Thoracic aorta (tissue), 2 donors: ENCODE results near the gene CENATAC. TPM values are rescaled to one million over a fixed set of nuclear protein-coding genes. Genes with fewer than 3 reads are reported as not detected.

Experiments
- ATAC-seq: fragments of 150-250 bp; one replicate; pipeline ENCODE4 v1.8.0; 2017; ENCODE audit warnings: low read depth; ENCODE audit not compliant: insufficient number of reproducible peaks, low FRiP score
- DNase-seq: peaks from one replicate; pipeline ENCODE4 v3.0.0-alpha.2; 2020; ENCODE audit warnings: low spot score
- H3K27ac ChIP-seq, 2 donors: fragments of 200-600 bp; sonication (generic); 1 replicate in 1 of 2; 2 replicates in 1 of 2; pipeline ENCODE4 v1.5.1; 2016; ENCODE audit warnings: mild to moderate bottlenecking in 2 of 2, moderate library complexity in 2 of 2
- H3K27me3 ChIP-seq: fragments of 200-600 bp; sonication (generic); replicated peaks from 2 replicates; pipeline ENCODE4 v1.6.0; 2016; ENCODE audit warnings: mild to moderate bottlenecking; ENCODE audit not compliant: insufficient read depth
- H3K36me3 ChIP-seq: fragments of 200-600 bp; sonication (generic); one replicate; pipeline ENCODE4 v1.5.1; 2016
- H3K4me1 ChIP-seq, 2 donors: fragments of 200-600 bp; sonication (generic); 1 replicate in 1 of 2; 2 replicates in 1 of 2; pipeline versions ENCODE4 v1.5.1 to v1.6.0; 2016; ENCODE audit warnings: low read depth in 2 of 2, mild to moderate bottlenecking in 1 of 2; ENCODE audit not compliant: control insufficient read depth in 1 of 2
- H3K4me3 ChIP-seq: fragments of 200-600 bp; sonication (generic); 2 replicates; pipeline ENCODE4 v1.5.1; 2016; ENCODE audit warnings: mild to moderate bottlenecking
- H3K9me3 ChIP-seq: fragments of 200-600 bp; sonication (generic); 2 replicates; pipeline ENCODE4 v1.5.1; 2016
- total RNA-seq, 2 donors: library from RNA; depleted of rRNA; stranded (reverse); fragments of >200 nt; gene quantifications; one replicate each; pipeline versions ENCODE4 v1.1.0 to v1.2.3, GENCODE V29; 2016
- TF ChIP-seq, protein P1 (sequence below): fragments of 200-600 bp; sonication (generic); IDR thresholded peaks from one replicate; pipeline ENCODE4 v1.5.1; 2019; ENCODE audit warnings: antibody characterized with exemption

CENATAC gene
- total RNA-seq, 2 donors from 2014 or later, result 63.5 to 128 TPM

GRCh38 chr11:118998822-118999221 is 884 bp downstream of the CENATAC start:
- DNase-seq (no peak), ATAC-seq (no peak)
- TF ChIP-seq, protein P1, sequence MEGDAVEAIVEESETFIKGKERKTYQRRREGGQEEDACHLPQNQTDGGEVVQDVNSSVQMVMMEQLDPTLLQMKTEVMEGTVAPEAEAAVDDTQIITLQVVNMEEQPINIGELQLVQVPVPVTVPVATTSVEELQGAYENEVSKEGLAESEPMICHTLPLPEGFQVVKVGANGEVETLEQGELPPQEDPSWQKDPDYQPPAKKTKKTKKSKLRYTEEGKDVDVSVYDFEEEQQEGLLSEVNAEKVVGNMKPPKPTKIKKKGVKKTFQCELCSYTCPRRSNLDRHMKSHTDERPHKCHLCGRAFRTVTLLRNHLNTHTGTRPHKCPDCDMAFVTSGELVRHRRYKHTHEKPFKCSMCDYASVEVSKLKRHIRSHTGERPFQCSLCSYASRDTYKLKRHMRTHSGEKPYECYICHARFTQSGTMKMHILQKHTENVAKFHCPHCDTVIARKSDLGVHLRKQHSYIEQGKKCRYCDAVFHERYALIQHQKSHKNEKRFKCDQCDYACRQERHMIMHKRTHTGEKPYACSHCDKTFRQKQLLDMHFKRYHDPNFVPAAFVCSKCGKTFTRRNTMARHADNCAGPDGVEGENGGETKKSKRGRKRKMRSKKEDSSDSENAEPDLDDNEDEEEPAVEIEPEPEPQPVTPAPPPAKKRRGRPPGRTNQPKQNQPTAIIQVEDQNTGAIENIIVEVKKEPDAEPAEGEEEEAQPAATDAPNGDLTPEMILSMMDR, result no peak
- Histone ChIP-seq H3K27me3 (no peaks in the 10 kb centered on the region), H3K36me3 (peaks cover 18% of the 10 kb centered on the region), H3K9me3 (no peaks in the 10 kb centered on the region), H3K27ac (peak overlapping the region; percentile 86 to 87), H3K4me1 (peaks cover 8 to 26% of the 10 kb centered on the region in 2 donors), H3K4me3 (peak overlapping the region; percentile 92)

DNA sequence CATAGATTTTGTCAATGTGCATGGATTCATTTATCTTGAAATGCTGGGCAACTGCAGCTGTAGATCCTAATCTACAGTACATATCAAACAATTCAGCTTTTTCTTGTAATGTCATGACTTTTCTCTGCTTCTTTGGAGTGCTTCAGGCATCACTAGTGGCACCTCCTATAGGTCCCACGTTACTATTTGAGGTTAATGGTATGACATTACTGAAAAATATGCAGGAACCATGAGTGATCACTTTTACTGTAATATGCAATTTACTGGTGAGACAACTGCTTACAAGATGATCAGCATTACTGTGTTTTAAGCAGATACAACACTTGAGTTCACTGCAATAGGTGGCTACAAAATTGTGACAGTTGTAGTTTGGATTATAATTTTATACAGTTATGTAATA is 3.0 kb downstream of the CENATAC start:
- Histone ChIP-seq H3K36me3 (peaks cover 21% of the 10 kb centered on the region), H3K27me3 (no peaks in the 10 kb centered on the region), H3K9me3 (no peaks in the 10 kb centered on the region), H3K27ac (no peak overlapping the region), H3K4me3 (no peak overlapping the region), H3K4me1 (peaks cover 8 to 26% of the 10 kb centered on the region in 2 donors)
- DNase-seq, result no peak
- TF ChIP-seq, protein P1, result no peak
- ATAC-seq, result no peak

GRCh38 chr11:119006656-119007055 is 8.7 kb downstream of the CENATAC start:
- TF ChIP-seq, protein P1, result no peak
- Histone ChIP-seq H3K4me1 (no peaks in the 10 kb centered on the region), H3K4me3 (no peak overlapping the region), H3K27ac (no peak overlapping the region), H3K36me3 (peaks cover 52% of the 10 kb centered on the region), H3K9me3 (no peaks in the 10 kb centered on the region), H3K27me3 (no peaks in the 10 kb centered on the region)
- DNase-seq, result no peak
- no peak for ATAC-seq

DNA sequence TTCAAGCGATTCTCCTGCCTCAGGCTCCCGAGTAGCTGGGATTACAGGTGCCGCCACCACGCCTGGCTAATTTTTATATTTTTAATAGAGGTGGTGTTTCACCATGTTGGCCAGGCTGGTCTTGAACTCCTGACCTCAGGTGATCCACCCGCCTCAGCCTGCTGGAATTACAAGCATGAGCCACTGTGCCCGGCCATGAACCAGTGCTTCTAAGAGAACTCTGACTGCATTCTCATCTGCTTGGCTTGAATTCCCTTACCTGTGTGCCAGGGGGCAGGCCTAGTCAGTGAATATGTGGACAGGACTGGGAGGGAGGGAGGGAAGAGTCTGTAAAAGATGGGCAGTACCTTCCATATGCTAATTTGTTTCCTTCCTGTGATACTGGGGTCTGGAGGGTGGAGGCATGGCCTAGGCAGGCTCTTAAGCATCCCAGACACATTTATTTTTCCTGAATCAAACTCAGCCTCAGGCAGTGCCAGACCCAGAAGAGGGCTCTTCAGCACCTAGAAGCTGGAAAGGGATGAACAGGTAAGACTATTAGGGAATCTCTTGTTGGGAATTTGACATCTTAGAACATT is 13.6 kb downstream of the CENATAC start:
- Histone ChIP-seq H3K27ac (no peak overlapping the region), H3K9me3 (no peaks in the 10 kb centered on the region), H3K27me3 (no peaks in the 10 kb centered on the region), H3K4me3 (no peak overlapping the region), H3K4me1 (peaks cover 5 to 13% of the 10 kb centered on the region in 2 donors), H3K36me3 (peaks cover 68% of the 10 kb centered on the region)
- ATAC-seq (no peak), DNase-seq (no peak)
- TF ChIP-seq, protein P1, result no peak

DNA sequence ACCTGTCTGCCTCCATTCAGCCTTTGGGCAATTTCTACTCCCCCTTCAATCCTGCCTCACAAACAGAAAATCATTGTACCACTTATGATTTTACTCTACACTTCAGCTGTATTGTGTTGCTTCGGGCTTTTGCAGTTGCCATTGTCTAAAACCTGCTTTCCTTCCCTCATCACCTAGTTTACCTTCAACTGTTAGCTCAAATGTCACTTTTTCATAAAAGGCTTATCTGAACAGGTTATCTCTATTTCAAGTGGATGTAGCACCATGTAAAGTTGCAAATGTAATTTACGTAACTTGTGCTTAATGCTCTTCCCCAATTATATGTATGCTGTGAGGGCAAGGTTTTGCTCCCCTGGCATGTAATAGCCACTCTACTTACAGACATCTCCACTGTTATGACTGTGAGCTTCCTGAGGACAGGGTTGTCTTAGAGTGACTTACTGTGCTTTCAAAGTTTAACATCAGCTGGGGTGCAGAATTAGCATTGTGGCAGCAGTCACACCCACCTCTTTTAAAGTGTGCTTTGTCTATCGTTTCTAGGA is 14.8 kb downstream of the CENATAC start:
- Histone ChIP-seq H3K4me1 (peaks cover 11 to 23% of the 10 kb centered on the region in 2 donors), H3K36me3 (peaks cover 57% of the 10 kb centered on the region), H3K27me3 (no peaks in the 10 kb centered on the region), H3K9me3 (no peaks in the 10 kb centered on the region), H3K27ac (no peak overlapping the region), H3K4me3 (no peak overlapping the region)
- DNase-seq, result no peak
- TF ChIP-seq, protein P1, result no peak
- ATAC-seq, result no peak
